AG10803 (cell line): ENCODE measurements around the gene B4GALNT3.

Experiments
- DNase-seq: peaks from one replicate; pipeline ENCODE4 v3.0.0; 2010; ENCODE audit warnings: low read depth
- H3K4me3 ChIP-seq: 2 replicates; pipeline ENCODE4 v1.5.1; 2011; ENCODE audit warnings: mild to moderate bottlenecking, low read length, control low read depth
- TF ChIP-seq, protein P1 (sequence below): conservative IDR thresholded peaks from 2 replicates; pipeline ENCODE4 v1.5.1; 2011; ENCODE audit warnings: mild to moderate bottlenecking, low read length, control low read depth, inconsistent platforms

The B4GALNT3 gene

DNA sequence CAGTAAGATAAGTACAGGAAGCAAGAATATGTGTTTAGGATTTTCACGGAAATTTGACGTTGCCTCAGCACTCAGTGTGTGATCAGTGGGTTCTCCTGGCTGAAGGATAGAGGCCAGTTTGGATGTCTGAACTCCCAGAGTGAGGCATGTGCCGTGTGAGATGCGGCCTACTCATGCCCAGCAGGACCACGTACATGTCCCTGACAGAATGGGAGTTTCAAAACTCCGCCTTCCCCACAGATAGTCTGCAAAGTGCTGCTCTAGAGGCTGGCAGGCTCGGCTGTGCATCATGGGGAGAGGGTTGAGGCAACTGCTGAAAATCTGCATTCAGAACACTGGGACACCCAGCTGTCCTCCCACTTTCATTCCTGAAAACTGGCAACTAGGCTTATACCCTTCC lies 145.2 kb downstream of the B4GALNT3 start:
- TF ChIP-seq, protein P1, sequence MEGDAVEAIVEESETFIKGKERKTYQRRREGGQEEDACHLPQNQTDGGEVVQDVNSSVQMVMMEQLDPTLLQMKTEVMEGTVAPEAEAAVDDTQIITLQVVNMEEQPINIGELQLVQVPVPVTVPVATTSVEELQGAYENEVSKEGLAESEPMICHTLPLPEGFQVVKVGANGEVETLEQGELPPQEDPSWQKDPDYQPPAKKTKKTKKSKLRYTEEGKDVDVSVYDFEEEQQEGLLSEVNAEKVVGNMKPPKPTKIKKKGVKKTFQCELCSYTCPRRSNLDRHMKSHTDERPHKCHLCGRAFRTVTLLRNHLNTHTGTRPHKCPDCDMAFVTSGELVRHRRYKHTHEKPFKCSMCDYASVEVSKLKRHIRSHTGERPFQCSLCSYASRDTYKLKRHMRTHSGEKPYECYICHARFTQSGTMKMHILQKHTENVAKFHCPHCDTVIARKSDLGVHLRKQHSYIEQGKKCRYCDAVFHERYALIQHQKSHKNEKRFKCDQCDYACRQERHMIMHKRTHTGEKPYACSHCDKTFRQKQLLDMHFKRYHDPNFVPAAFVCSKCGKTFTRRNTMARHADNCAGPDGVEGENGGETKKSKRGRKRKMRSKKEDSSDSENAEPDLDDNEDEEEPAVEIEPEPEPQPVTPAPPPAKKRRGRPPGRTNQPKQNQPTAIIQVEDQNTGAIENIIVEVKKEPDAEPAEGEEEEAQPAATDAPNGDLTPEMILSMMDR = no peak
- H3K4me3 ChIP-seq = no peak overlapping the region
- DNase-seq = no peak

DNA sequence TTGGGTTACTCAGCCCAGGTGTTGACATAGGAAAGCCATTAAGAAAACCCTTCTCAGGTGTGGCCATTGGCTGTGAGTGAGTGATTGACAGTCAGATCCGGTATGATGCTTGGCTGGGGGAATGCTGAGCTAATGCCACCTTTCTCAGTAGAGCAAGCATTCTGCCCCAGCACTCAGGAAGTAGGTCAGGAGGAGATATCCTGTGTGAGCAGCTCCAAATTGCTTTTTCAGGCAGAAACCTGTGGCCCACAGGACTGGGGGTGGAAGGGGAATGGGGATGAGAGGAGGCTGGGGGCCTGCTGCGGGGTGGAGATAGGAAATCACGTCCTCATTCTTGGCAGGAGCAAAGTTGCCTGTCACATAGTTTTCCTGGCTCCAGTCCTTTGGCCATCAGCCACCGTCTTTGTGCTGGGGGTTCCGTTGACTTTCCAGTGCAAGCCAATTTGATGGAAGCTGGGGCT lies 147.8 kb downstream of the B4GALNT3 start:
- no peak for DNase-seq
- H3K4me3 ChIP-seq = no peak overlapping the region
- TF ChIP-seq, protein P1 = no peak

DNA sequence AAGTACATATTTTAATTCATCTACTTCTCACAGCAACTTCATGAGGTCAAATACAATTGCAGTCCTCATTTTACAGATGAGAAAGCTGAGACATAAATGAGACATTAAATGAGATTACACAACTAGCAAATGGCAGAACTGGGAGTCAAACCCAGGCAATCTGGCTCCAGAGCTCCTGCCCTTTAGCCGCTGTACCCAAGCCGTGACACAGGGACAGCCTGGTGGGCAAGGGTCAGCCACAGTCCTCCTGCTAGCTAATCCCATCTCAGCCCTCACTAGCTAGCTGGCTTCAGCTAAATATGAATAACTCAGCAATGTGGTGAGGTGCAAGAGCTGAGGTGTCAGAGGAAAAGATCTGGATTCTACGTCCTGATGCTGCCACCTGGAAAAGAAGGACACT lies 148.7 kb downstream of the B4GALNT3 start:
- no peak overlapping the region for H3K4me3 ChIP-seq
- TF ChIP-seq, protein P1 = no peak
- no peak for DNase-seq

DNA sequence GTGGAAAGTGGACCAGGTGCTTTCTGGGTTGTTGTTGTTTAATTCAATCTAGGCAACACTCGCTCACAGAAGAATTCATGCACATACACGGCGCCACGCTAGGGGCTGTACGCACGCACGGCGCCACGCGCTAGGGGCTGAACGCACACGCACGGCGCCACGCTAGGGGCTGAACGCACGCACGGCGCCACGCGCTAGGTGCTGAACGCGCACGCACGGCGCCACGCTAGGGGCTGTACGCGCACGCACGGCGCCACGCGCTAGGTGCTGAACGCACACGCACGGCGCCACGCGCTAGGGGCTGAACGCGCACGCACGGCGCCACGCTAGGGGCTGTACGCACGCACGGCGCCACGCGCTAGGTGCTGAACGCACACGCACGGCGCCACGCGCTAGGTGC lies 149.2 kb downstream of the B4GALNT3 start:
- H3K4me3 ChIP-seq = no peak overlapping the region
- TF ChIP-seq, protein P1 = no peak
- DNase-seq = no peak

DNA sequence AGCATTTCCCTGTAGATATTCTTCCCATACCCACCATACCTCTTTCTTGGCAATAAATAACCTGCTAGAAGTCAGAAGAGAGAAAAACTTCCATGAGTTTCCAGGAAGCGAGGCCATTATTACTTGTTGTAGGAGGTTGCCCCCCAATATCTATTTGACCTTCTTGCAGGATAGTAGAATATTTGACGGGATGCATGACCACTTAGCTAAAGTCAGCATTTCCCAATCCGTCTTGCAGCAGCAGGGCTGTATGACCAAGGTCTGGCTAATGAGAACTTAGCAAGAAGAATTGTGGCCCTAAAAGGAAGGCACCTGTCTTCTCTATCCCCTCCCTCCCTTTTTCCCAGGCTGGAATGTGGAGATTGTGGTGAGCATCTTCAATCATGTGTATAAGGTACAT lies 152.0 kb downstream of the B4GALNT3 start:
- H3K4me3 ChIP-seq = no peak overlapping the region
- DNase-seq = no peak
- TF ChIP-seq, protein P1 = no peak

DNA sequence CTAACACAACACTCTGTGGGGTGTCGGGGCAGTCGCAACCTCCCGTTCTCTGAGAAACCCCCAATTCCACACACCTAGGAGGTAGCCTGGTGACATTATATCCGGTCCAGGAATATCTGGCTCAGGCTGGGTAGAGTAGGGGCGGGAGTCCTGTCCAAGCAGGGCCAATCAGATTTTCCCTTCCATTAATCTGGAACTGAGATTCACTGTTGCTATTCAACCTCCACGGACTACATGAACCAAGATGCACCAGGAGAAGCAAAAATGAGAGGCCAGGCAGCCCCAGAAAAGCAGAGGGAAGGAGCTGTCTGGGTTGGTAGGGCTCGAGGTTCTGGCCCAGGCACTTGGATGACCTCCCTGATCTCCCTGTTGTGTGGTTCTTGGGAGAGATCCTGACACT lies 152.6 kb downstream of the B4GALNT3 start:
- no peak for DNase-seq
- TF ChIP-seq, protein P1 = no peak
- H3K4me3 ChIP-seq = no peak overlapping the region

DNA sequence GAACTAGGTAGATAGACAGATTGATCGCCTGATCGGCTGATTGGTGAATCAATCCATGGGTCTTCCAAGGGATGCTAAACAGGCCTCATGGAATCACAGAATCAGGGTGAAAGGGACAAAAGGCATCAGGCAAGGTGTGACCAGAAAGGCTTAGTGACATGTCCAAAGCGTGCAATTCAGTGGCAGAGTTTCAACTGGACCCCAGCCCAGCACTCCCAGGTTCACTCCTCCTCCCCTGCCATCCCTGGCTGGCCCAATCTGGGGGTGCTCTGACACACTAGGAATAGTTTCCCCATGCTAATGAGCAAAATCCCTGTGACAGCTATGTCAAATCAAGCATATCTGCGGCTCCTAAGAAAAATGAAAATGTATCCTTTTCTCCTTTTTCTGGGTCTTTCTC lies 153.1 kb downstream of the B4GALNT3 start:
- DNase-seq = no peak
- TF ChIP-seq, protein P1 = no peak
- no peak overlapping the region for H3K4me3 ChIP-seq
